Trophoblast cell (in vitro differentiated cells and primary cell): ENCODE measurements around the gene CCDC24.

ENCODE experiments used
- DNase-seq, 2 donors: peaks; one replicate each; pipeline ENCODE4 v3.0.0-alpha.2; 2016
- H2AFZ ChIP-seq: 2 replicates; pipeline ENCODE4 v1.6.1; 2013; ENCODE audit warnings: low read length, moderate library complexity, mild to moderate bottlenecking; ENCODE audit not compliant: insufficient read depth, poor library complexity
- H2AK5ac ChIP-seq: 2 replicates; pipeline ENCODE4 v1.6.1; 2013; ENCODE audit warnings: mild to moderate bottlenecking, low read length
- H2BK120ac ChIP-seq: 2 replicates; pipeline ENCODE4 v1.6.1; 2013; ENCODE audit warnings: low read length, mild to moderate bottlenecking, moderate library complexity; ENCODE audit not compliant: insufficient read depth, poor library complexity
- H2BK12ac ChIP-seq: 2 replicates; pipeline ENCODE4 v1.6.1; 2013; ENCODE audit warnings: mild to moderate bottlenecking, low read length, moderate library complexity
- H2BK5ac ChIP-seq: 2 replicates; pipeline ENCODE4 v1.6.1; 2013; ENCODE audit warnings: low read length, low read depth, moderate library complexity, mild to moderate bottlenecking; ENCODE audit not compliant: poor library complexity
- H3K14ac ChIP-seq: 2 replicates; pipeline ENCODE4 v1.6.1; 2013; ENCODE audit warnings: mild to moderate bottlenecking, low read length
- H3K18ac ChIP-seq: 2 replicates; pipeline ENCODE4 v1.6.1; 2013; ENCODE audit warnings: mild to moderate bottlenecking, low read length
- H3K23ac ChIP-seq: 2 replicates; pipeline ENCODE4 v1.6.1; 2013; ENCODE audit warnings: low read length
- H3K27ac ChIP-seq: 2 replicates; pipeline ENCODE4 v1.5.1; 2013; ENCODE audit warnings: low read depth, mild to moderate bottlenecking, inconsistent platforms, low read length, moderate library complexity
- H3K27me3 ChIP-seq: 2 replicates; pipeline ENCODE4 v1.6.1; 2013; ENCODE audit warnings: inconsistent platforms, mild to moderate bottlenecking, low read length, moderate library complexity; ENCODE audit not compliant: insufficient read depth
- H3K36me3 ChIP-seq, 2 experiments: 1 replicate in 1 of 2; 2 replicates in 1 of 2; pipeline ENCODE4 v1.6.1; 2013; ENCODE audit warnings: low read length in 2 of 2, mild to moderate bottlenecking in 2 of 2, moderate library complexity in 1 of 2; ENCODE audit not compliant: insufficient read depth in 2 of 2, control insufficient read depth in 1 of 2
- H3K4ac ChIP-seq: 2 replicates; pipeline ENCODE4 v1.6.1; 2013; ENCODE audit warnings: low read depth, mild to moderate bottlenecking, low read length, moderate library complexity
- H3K4me1 ChIP-seq, 2 experiments: 1 replicate in 1 of 2; 2 replicates in 1 of 2; pipeline ENCODE4 v1.6.1; 2013; ENCODE audit warnings: low read length in 2 of 2, mild to moderate bottlenecking in 2 of 2, moderate library complexity in 1 of 2; ENCODE audit not compliant: insufficient read depth in 2 of 2, control insufficient read depth in 1 of 2
- H3K4me2 ChIP-seq: 2 replicates; pipeline ENCODE4 v1.6.1; 2013; ENCODE audit warnings: inconsistent platforms, mild to moderate bottlenecking, low read length, moderate library complexity
- H3K4me3 ChIP-seq: 2 replicates; pipeline ENCODE4 v1.5.1; 2013; ENCODE audit warnings: mild to moderate bottlenecking, low read depth, low read length, inconsistent platforms
- H3K79me1 ChIP-seq: one replicate; pipeline ENCODE4 v1.6.1; 2013; ENCODE audit warnings: low read length
- H3K79me2 ChIP-seq: 2 replicates; pipeline ENCODE4 v1.6.1; 2013; ENCODE audit warnings: low read length, mild to moderate bottlenecking; ENCODE audit not compliant: control insufficient read depth, insufficient read depth, poor library complexity
- H3K9ac ChIP-seq: 2 replicates; pipeline ENCODE4 v1.6.1; 2013; ENCODE audit warnings: mild to moderate bottlenecking, low read length
- H3K9me3 ChIP-seq: 2 replicates; pipeline ENCODE4 v1.6.1; 2013; ENCODE audit warnings: low read depth, mild to moderate bottlenecking, control low read depth, inconsistent platforms, low read length; ENCODE audit not compliant: insufficient read depth
- H4K12ac ChIP-seq: 2 replicates; pipeline ENCODE4 v1.6.1; 2013; ENCODE audit warnings: low read depth, mild to moderate bottlenecking, low read length, moderate library complexity
- H4K8ac ChIP-seq: 2 replicates; pipeline ENCODE4 v1.6.1; 2013; ENCODE audit warnings: low read depth, mild to moderate bottlenecking, low read length, moderate library complexity
- H4K91ac ChIP-seq: one replicate; pipeline ENCODE4 v1.6.1; 2013; ENCODE audit warnings: low read depth, mild to moderate bottlenecking, low read length, moderate library complexity
- WGBS: extraction: QIAGEN DNeasy Blood & Tissue Kit; methylation state at CpG from one replicate; pipeline ENCODE4 v1.1.7; 2013; ENCODE audit warnings: missing lambda C conversion rate; ENCODE audit not compliant: insufficient read length, insufficient coverage; ENCODE audit errors: extremely low coverage; 5-methylcytosine and 5-hydroxymethylcytosine counted together

Gene CCDC24

GRCh38 chr1:43979528-43980254 lies 11.7 kb upstream of the CCDC24 start:
- H2BK120ac ChIP-seq, result peak overlapping the region; percentile 65
- H3K27ac ChIP-seq, result peak overlapping the region; percentile 36
- H3K18ac ChIP-seq, result peak overlapping the region; percentile 75
- H3K9me3 ChIP-seq, result no peaks in the 10 kb centered on the region
- peaks cover 13 to 22% of the 10 kb centered on the region in 2 experiments for H3K4me1 ChIP-seq
- H3K4me2 ChIP-seq, result peak overlapping the region; percentile 73
- H3K14ac ChIP-seq, result peak overlapping the region; percentile 72
- peak overlapping the region; percentile 71 for H2AK5ac ChIP-seq
- peaks cover 44 to 46% of the 10 kb centered on the region in 2 experiments for H3K36me3 ChIP-seq
- peaks cover 16% of the 10 kb centered on the region for H3K79me2 ChIP-seq
- DNase-seq, result peak in 1 of 2 donors; percentile 27
- peak overlapping the region; percentile 47 for H2AFZ ChIP-seq
- WGBS, result no CpG with 5 or more reads among the region's 45 CpGs
- H2BK12ac ChIP-seq, result no peak overlapping the region
- H3K4ac ChIP-seq, result peak overlapping the region; percentile 41
- H3K27me3 ChIP-seq, result no peaks in the 10 kb centered on the region
- peak overlapping the region; percentile 56 for H4K12ac ChIP-seq
- peak overlapping the region; percentile 47 for H3K9ac ChIP-seq
- H2BK5ac ChIP-seq, result no peak overlapping the region
- H3K79me1 ChIP-seq, result peaks cover 13% of the 10 kb centered on the region
- peak overlapping the region; percentile 79 for H4K8ac ChIP-seq
- peak overlapping the region; percentile 84 for H4K91ac ChIP-seq
- no peak overlapping the region for H3K23ac ChIP-seq
- peak overlapping the region; percentile 76 for H3K4me3 ChIP-seq

- H2BK120ac ChIP-seq, result peak overlapping the region; percentile 4
- H4K12ac ChIP-seq, result peak overlapping the region; percentile 56
- peak overlapping the region; percentile 30 for H3K4ac ChIP-seq
- peak overlapping the region; percentile 62 for H3K23ac ChIP-seq
- peak overlapping the region; percentile 84 for H4K91ac ChIP-seq
- no peak overlapping the region for H2BK5ac ChIP-seq
- peak; percentile 36 to 48 for DNase-seq
- peak overlapping the region; percentile 71 for H2AK5ac ChIP-seq
- no peak overlapping the region for H2BK12ac ChIP-seq
- H4K8ac ChIP-seq, result peak overlapping the region; percentile 36
- H3K4me3 ChIP-seq, result peak overlapping the region; percentile 76
- peaks cover 13 to 20% of the 10 kb centered on the region in 2 experiments for H3K4me1 ChIP-seq
- no peak overlapping the region for H3K9ac ChIP-seq
- peaks cover 10% of the 10 kb centered on the region for H3K79me2 ChIP-seq
- H3K27me3 ChIP-seq, result no peaks in the 10 kb centered on the region
- H3K4me2 ChIP-seq, result peak overlapping the region; percentile 73
- H3K18ac ChIP-seq, result peak overlapping the region; percentile 75
- WGBS, result no CpG with 5 or more reads among the region's 13 CpGs
- no peak overlapping the region for H2AFZ ChIP-seq
- peak overlapping the region; percentile 43 for H3K14ac ChIP-seq
- peaks cover 8% of the 10 kb centered on the region for H3K79me1 ChIP-seq
- H3K36me3 ChIP-seq, result peaks cover 51 to 53% of the 10 kb centered on the region in 2 experiments
- no peaks in the 10 kb centered on the region for H3K9me3 ChIP-seq
- no peak overlapping the region for H3K27ac ChIP-seq
These were observed 10.9 kb upstream of the CCDC24 start for GRCh38 chr1:43980255-43981134.

DNA sequence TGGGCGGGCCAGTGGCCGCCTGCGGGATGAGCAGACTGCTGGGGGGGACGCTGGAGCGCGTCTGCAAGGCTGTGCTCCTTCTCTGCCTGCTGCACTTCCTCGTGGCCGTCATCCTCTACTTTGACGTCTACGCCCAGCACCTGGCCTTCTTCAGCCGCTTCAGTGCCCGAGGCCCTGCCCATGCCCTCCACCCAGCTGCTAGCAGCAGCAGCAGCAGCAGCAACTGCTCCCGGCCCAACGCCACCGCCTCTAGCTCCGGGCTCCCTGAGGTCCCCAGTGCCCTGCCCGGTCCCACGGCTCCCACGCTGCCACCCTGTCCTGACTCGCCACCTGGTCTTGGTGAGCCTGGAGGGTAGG lies 10.3 kb upstream of the CCDC24 start:
- peaks cover 9 to 14% of the 10 kb centered on the region in 2 experiments for H3K4me1 ChIP-seq
- H2AFZ ChIP-seq, result no peak overlapping the region
- no peak overlapping the region for H4K8ac ChIP-seq
- peaks cover 53 to 54% of the 10 kb centered on the region in 2 experiments for H3K36me3 ChIP-seq
- H3K27me3 ChIP-seq, result no peaks in the 10 kb centered on the region
- H3K14ac ChIP-seq, result no peak overlapping the region
- no peaks in the 10 kb centered on the region for H3K9me3 ChIP-seq
- no CpG with 5 or more reads among the region's 20 CpGs for WGBS
- H2BK5ac ChIP-seq, result no peak overlapping the region
- H4K91ac ChIP-seq, result no peak overlapping the region
- peaks cover 8% of the 10 kb centered on the region for H3K79me1 ChIP-seq
- H4K12ac ChIP-seq, result no peak overlapping the region
- H3K4ac ChIP-seq, result no peak overlapping the region
- no peak overlapping the region for H2BK12ac ChIP-seq
- H3K18ac ChIP-seq, result peak overlapping the region; percentile 18
- no peak overlapping the region for H2BK120ac ChIP-seq
- no peak overlapping the region for H3K23ac ChIP-seq
- H2AK5ac ChIP-seq, result no peak overlapping the region
- peak in 1 of 2 donors; percentile 35 for DNase-seq
- peaks cover 9% of the 10 kb centered on the region for H3K79me2 ChIP-seq
- no peak overlapping the region for H3K9ac ChIP-seq
- no peak overlapping the region for H3K4me3 ChIP-seq
- no peak overlapping the region for H3K27ac ChIP-seq
- H3K4me2 ChIP-seq, result no peak overlapping the region

DNA sequence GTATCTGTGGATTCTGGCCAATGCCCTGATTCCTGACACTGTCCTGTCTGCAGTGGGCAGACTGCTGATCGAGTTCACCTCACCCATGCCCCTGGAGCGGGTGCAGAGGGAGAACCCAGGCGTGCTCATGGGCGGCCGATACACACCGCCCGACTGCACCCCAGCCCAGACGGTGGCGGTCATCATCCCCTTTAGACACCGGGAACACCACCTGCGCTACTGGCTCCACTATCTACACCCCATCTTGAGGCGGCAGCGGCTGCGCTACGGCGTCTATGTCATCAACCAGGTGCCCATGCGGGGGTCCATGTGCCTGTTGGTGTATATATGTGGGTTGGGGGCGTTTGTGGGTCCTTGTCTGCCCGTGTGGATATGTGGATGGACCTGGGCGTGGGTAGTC lies 9.8 kb upstream of the CCDC24 start:
- Histone ChIP-seq H3K79me2 (peaks cover 9% of the 10 kb centered on the region), H2AFZ (no peak overlapping the region), H3K4me2 (no peak overlapping the region), H3K9ac (no peak overlapping the region), H4K8ac (no peak overlapping the region), H2BK5ac (no peak overlapping the region), H4K12ac (no peak overlapping the region), H3K23ac (no peak overlapping the region), H3K36me3 (peaks cover 49% of the 10 kb centered on the region in 2 experiments), H3K27ac (no peak overlapping the region), H3K4ac (no peak overlapping the region), H2BK12ac (no peak overlapping the region), H3K4me3 (no peak overlapping the region), H2AK5ac (no peak overlapping the region), H3K4me1 (peaks cover 9 to 14% of the 10 kb centered on the region in 2 experiments), H4K91ac (no peak overlapping the region), H3K27me3 (no peaks in the 10 kb centered on the region), H3K14ac (no peak overlapping the region), H2BK120ac (no peak overlapping the region), H3K79me1 (peaks cover 8% of the 10 kb centered on the region), H3K18ac (no peak overlapping the region), H3K9me3 (no peaks in the 10 kb centered on the region)
- DNase-seq, result no peak
- WGBS, result no CpG with 5 or more reads among the region's 20 CpGs
